Measurements from ENCODE around the gene MRPS23. TPM values are rescaled to one million over a fixed set of nuclear protein-coding genes. Genes with fewer than 3 reads are reported as not detected.

Gene MRPS23
- total and polyA plus RNA-seq, 9 of the 15 experiments (the other 6 are each of a cell fraction or from before 2014, with no cell fraction given), result 59.1 to 298 (median 98.8) TPM

DNA sequence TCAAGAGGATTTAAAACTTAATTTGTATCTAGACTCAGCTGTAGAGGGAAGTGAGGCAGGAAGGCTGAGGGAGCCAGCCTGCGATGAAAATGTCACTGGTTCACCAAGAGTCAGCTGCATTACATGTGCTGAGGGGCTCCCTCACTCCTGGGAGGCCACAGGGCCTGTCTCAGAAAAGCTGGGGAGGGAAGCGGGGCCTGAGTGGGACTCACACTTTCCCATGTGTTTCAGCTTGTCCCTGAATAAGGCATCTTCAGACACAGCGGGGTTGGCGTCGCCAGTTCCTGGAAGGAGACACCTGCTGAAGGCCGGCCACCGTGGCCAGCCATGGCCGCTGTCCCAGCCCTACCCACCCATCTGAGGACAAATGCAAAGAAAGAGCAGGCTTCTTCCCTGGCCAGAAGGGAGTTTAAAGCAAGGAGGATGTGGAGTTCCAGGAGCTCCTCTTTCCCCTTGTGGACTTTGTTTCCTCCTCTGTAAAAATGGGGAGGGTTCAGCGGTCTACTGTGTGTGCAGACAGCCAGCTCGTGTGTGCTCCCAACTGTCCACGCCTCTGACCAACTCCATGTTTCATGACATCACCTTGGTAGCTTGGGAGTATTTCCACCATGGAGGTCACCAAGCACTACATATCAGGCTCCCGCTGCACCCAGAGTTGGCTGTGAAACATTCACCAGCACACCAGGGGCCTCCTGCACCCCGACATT lies 19.2 kb upstream of the MRPS23 start:
- intact Hi-C loops (cut with micrococcal nuclease) (no loop called here), in situ Hi-C loops (cut with MboI) (no loop called here)
- no peak for TF ChIP-seq ZNF143 (CRISPR knock-in tag; IDR thresholded peaks at IDR 0.05)
- TF ChIP-seq SNRNP70 (optimal IDR thresholded peaks at IDR 0.05; ENCODE audit: low read depth, low read length), result no peak
- TF ChIP-seq HLTF (IDR thresholded peaks at IDR 0.05), result no peak
- H3K36me3 ChIP-seq (ENCODE audit: control insufficient read depth, insufficient read depth, low read length), result no peaks in the 10 kb centered on the region
- H3K27ac ChIP-seq (ENCODE audit: extremely low read depth, low read depth, low read length), result no peak overlapping the region
- no peak overlapping the region for H3K4me3 ChIP-seq
- 59% methylated on average over 7 of the region's 13 CpGs for WGBS (ENCODE audit: insufficient coverage, low coverage, missing lambda C conversion rate)
- H3K4me2 ChIP-seq (ENCODE audit: insufficient read depth, low read length), result no peak overlapping the region
- H3K9me1 ChIP-seq (ENCODE audit: control insufficient read depth, insufficient read depth, low read length), result peaks cover 4% of the 10 kb centered on the region
- peaks cover 7 to 17% of the 10 kb centered on the region in 2 experiments; a peak in 4 of 5 replicates for H3K27me3 ChIP-seq (ENCODE audit: control insufficient read depth in 2 of 2, insufficient read depth in 2 of 2, low read length in 2 of 2)
- ChIA-PET POLR2A (interaction anchor here (1.0 to 1.5 kb wide), 2 partner anchors 15 to 124 kb away, joined by 3 read pairs; no protein-coding TSS in a partner anchor), CTCF (ENCODE audit: low intra/inter-chr PET ratio) (interaction anchor here (0.7 kb wide), 1 partner anchor 15 kb away, joined by 3 read pairs; no protein-coding TSS in a partner anchor)
- H4K20me1 ChIP-seq (replicated peaks; ENCODE audit: control insufficient read depth, insufficient read depth, low read length), result no peaks in the 10 kb centered on the region
- DNase-seq (ENCODE audit: extremely low read depth in 1 of 4, low spot score in 3 of 4) (no peak), FAIRE-seq (no peak), ATAC-seq (no peak)
- no peaks in the 10 kb centered on the region for H3K79me2 ChIP-seq (ENCODE audit: control insufficient read depth, insufficient read depth, low read length)
- BruUV-seq (replicated peaks), result no TSS peak
- H3K9me3 ChIP-seq (replicated peaks; ENCODE audit: control insufficient read depth, insufficient read depth, low read depth, low read length), result no peaks in the 10 kb centered on the region
- H3K9ac ChIP-seq (ENCODE audit: insufficient read depth in 1 of 2, low read depth in 2 of 2, low read length in 2 of 2), result peak overlapping the region in 1 of 2 experiments; percentile 59; a peak in 1 of 4 replicates
- H2AFZ ChIP-seq (ENCODE audit: low read depth, low read length), result no peak overlapping the region
- H3K4me1 ChIP-seq (replicated peaks in 1 of 2; ENCODE audit: control insufficient read depth in 2 of 2, insufficient read depth in 2 of 2, low read length in 2 of 2), result peaks cover 0 to 23% of the 10 kb centered on the region in 2 experiments; a peak in 4 of 5 replicates

Data from K562 (cell line).